ENCODE measurements around the gene CYP39A1.

GRCh38 chr6:46684771-46685170 lies 32.2 kb upstream of the CYP39A1 start:
- TF ChIP-seq, protein P1, sequence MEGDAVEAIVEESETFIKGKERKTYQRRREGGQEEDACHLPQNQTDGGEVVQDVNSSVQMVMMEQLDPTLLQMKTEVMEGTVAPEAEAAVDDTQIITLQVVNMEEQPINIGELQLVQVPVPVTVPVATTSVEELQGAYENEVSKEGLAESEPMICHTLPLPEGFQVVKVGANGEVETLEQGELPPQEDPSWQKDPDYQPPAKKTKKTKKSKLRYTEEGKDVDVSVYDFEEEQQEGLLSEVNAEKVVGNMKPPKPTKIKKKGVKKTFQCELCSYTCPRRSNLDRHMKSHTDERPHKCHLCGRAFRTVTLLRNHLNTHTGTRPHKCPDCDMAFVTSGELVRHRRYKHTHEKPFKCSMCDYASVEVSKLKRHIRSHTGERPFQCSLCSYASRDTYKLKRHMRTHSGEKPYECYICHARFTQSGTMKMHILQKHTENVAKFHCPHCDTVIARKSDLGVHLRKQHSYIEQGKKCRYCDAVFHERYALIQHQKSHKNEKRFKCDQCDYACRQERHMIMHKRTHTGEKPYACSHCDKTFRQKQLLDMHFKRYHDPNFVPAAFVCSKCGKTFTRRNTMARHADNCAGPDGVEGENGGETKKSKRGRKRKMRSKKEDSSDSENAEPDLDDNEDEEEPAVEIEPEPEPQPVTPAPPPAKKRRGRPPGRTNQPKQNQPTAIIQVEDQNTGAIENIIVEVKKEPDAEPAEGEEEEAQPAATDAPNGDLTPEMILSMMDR (conservative IDR thresholded peaks at IDR 0.05; ENCODE audit: low read depth in 2 of 2): no peak
- no peak for TF ChIP-seq ETS1 (IDR thresholded peaks at IDR 0.05)
- no peak for TF ChIP-seq EZH2phosphoT487 (IDR thresholded peaks at IDR 0.05; ENCODE audit: unreplicated experiment)
- no peak for TF ChIP-seq JUNB (IDR thresholded peaks at IDR 0.05; ENCODE audit: unreplicated experiment)
- TF ChIP-seq POLR2AphosphoS5 (IDR thresholded peaks at IDR 0.05; ENCODE audit: low read depth): no peak
- TF ChIP-seq EZH2 (IDR thresholded peaks at IDR 0.05; ENCODE audit: low read depth, unreplicated experiment): no peak
- TF ChIP-seq CREB1 (CRISPR knock-in tag; IDR thresholded peaks at IDR 0.05; ENCODE audit: low read depth): no peak
- TF ChIP-seq, protein P2, sequence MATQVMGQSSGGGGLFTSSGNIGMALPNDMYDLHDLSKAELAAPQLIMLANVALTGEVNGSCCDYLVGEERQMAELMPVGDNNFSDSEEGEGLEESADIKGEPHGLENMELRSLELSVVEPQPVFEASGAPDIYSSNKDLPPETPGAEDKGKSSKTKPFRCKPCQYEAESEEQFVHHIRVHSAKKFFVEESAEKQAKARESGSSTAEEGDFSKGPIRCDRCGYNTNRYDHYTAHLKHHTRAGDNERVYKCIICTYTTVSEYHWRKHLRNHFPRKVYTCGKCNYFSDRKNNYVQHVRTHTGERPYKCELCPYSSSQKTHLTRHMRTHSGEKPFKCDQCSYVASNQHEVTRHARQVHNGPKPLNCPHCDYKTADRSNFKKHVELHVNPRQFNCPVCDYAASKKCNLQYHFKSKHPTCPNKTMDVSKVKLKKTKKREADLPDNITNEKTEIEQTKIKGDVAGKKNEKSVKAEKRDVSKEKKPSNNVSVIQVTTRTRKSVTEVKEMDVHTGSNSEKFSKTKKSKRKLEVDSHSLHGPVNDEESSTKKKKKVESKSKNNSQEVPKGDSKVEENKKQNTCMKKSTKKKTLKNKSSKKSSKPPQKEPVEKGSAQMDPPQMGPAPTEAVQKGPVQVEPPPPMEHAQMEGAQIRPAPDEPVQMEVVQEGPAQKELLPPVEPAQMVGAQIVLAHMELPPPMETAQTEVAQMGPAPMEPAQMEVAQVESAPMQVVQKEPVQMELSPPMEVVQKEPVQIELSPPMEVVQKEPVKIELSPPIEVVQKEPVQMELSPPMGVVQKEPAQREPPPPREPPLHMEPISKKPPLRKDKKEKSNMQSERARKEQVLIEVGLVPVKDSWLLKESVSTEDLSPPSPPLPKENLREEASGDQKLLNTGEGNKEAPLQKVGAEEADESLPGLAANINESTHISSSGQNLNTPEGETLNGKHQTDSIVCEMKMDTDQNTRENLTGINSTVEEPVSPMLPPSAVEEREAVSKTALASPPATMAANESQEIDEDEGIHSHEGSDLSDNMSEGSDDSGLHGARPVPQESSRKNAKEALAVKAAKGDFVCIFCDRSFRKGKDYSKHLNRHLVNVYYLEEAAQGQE (IDR thresholded peaks at IDR 0.05; ENCODE audit: unreplicated experiment): no peak
- TF ChIP-seq NANOG (IDR thresholded peaks at IDR 0.05; ENCODE audit: borderline replicate concordance): no peak
- no peak for TF ChIP-seq ZNF331 (CRISPR knock-in tag; IDR thresholded peaks at IDR 0.05; ENCODE audit: low read depth)
- TF ChIP-seq ZNF114 (CRISPR knock-in tag; IDR thresholded peaks at IDR 0.05): no peak
